Measurements from ENCODE around the gene LHFPL3. TPM values are rescaled to one million over a fixed set of nuclear protein-coding genes. Genes with fewer than 3 reads are reported as not detected.

The LHFPL3 gene
- total RNA-seq, 2 donors from 2014 or later = 0.34 to 0.45 TPM

DNA sequence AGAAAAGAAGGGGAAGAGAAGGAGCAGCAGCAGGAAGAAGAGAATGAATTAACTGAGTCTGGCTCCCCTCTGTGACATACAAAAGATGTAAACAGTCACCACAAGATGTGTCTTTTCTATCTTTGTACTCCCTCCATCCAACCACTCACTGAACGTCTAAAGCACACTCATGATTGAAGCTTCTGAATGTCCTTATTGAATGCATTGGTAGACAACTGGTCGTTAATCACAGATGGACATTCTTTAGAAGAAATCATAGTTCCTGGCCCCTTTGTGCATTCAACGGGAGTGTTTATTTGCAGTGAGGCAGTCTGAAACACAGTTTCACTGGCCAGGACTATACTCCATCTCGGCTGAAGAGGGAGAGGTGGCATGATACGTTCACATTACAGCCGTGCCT, 479.3 kb downstream of the LHFPL3 start:
- DNase-seq = no peak
- no peak for ATAC-seq
- intact Hi-C loops (cut with DNase I, micrococcal nuclease) = no loop called here

DNA sequence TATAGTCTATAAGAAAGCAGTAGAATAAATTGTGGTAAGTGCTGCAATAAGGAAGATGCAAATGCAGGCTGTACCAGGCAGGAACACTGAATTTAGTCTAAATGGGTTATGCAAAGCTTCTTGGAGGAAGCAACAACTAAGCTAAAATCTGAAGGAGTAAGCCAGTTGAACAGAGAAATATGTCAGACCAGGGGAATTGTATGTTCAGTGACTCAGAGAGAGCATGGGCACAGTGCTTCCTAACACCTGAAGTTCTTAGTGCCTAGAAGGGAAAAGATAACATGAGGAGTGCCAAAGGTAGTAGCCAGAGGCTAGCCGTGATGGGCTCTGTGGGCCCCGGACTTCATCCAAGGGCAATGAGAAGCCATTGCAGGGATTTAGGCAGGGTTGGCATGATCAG, 481.5 kb downstream of the LHFPL3 start:
- no peak for DNase-seq
- peak; percentile 19 for ATAC-seq
- intact Hi-C loops (cut with DNase I, micrococcal nuclease) = no loop called here

DNA sequence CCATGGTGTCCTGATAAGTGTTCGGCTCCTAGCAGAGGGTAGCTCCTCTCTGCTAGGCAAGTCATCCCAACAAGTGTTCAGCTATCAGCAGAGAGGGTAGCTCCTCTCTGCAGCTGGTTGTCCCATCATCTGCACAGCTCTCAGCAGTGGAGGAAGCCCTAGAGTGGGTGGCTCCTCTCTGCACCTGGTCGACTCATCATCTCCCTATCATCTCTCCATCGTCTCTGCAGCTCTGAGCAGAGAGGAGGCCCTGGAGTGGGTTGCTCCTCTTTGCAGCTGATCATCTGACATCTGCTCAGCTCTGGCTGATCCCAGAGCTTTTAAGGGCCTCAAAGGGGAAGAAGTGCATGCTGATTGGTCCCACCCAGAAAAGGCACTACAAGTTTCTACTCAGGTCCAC, 485.7 kb downstream of the LHFPL3 start:
- no peak for ATAC-seq
- DNase-seq = no peak
- intact Hi-C loops (cut with DNase I, micrococcal nuclease) = no loop called here

DNA sequence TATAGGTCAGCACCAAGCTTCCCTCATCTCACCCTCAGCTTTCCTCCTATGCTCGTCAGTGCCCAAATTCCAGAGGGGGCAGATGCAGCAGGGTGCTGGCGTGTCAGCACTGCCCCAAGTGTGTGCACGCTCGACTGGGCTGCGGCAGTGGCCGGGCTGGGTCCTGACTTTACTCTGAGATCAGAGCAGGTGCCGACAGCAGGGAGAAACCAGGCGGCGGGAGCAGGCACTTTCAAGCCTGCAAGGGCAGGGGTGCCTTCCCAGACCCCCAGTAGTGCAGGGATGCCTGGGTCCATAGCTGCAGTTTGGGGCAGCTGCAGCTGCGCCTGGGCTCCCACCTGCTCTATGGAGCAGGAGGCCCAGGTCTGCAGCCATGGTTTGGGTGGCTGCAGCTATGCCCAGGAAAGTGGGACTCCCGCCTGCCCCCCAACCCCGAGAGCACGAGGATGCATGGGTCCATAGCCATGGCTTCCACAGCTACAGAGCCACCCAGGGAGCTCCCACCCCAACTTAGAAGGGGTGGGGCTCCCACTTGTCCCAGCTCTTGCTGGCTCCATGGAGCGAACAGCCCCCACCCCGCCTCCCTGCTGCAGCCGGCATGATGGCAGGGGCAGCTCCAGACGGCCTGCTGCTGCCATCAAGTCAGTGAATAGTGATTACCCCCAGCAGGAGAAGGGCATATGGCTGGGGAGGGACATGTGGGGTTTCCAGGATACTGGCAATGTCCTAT, 486.4 kb downstream of the LHFPL3 start:
- ATAC-seq (no peak), DNase-seq (no peak)
- intact Hi-C loops (cut with DNase I, micrococcal nuclease) = no loop called here

DNA sequence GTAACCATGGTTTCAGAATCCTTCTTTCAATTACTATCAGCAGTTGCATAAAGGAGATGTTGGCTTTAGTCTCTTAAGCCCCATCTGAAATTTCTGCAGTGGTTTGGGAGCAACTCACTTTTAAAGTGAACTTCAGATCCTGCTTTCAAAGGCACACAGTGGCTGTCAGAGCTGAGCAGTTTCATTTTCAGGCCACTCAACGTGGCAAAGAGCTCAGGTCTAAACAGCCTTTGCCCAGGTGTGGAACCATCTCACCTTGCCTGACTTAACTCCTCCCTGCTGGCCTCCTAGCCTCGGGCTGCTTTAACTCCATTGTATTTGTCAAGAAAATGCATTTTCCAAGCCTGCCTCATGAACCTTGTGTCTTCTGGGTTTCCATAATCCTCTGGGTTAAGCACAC, 488.1 kb downstream of the LHFPL3 start:
- intact Hi-C loops (cut with DNase I, micrococcal nuclease) = no loop called here
- ATAC-seq (no peak), DNase-seq (no peak)

DNA sequence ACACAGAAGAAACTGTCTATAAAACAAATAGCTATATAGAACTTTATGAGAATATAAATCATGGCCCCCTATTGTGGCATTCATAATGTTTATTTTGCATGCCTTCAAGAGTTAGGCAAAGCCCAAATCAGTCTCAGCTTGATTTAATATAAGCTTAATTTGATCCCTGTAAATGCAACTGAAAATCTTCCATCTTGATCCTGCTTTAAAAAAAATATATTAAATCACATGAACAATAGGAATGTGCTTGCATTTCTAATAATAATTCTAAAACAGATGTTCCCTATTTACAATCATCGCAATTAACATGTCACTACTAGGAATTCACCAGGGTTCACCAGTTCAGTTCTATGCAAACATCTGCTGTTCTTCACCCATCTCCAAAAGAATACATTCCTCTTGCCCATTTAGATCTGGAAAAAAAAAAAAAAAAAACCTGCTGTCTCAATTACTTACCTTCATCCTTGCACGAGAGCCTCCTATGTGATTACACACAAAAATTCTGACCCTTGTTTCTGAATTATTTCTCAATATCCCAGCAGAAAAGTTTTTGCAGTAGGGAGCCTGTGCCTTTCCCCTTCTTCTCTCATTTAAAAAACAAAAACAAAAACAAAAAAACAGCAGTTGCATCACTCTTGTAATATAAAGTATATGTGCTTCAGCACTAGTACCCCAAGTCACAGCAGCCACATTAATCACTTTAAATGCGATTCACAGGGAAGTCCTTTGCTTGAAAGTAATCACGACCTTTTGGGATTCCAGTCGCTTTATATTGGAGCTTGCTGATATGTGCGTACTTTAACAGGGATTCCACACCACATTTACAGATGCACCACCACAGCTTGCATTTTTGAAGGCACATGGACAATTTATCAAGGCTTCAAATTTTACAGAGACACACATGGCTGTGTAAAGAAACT, 490.8 kb downstream of the LHFPL3 start:
- intact Hi-C loops (cut with DNase I, micrococcal nuclease) = no loop called here
- no peak for ATAC-seq
- no peak for DNase-seq

DNA sequence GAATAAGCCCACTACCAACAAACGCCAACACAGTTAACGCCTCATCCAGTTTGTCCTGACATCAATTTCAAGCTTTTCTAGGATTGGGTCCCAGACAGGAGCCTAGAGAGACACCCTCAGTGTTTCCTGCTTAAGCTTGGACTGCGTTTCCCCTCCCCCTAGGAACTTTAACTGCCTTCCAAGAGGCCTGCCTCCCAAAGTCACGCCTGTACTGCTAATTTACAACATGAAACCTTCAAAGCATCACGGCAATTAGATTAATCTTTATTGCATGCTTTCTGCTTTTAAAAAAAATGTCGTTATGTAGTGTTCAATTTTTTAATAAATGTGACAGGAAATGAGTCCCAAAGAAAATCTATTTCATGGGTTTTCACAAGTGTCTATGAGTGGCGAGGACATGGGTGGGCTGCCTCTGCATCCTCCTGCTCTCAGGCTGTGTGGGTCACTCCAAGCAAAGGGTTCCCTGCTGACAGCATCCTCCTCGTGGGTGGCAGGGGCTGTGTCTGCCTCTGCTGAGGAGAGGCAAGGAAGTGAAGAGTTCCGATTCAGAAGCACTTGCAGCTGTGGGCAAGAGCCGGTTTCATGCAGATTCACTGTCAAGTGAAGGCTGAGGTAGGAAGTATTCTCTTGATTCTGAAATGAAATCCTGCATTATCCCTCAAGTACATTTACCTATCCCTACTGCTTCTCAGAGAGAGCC, 492.6 kb downstream of the LHFPL3 start:
- no peak for ATAC-seq
- no peak for DNase-seq
- intact Hi-C loops (cut with DNase I, micrococcal nuclease) = no loop called here

DNA sequence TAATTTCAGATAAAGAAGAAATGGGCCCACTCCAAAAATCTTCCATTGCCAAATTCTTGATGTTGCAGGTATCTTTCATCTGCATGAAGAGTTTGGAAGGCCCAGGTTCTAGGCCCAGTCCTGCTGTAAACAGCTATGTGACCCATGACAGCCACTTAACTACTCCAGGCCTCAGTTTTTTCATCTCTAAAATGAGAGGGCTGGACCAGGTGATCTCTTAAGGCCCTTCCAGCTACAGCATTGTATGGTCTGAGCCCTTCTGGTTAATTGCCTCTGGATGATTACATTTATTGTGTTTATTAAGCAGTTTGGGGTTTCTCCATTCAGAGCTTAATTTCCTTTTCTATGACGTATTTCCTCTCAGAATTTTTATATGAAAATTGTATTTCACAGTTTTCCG, 494.8 kb downstream of the LHFPL3 start:
- intact Hi-C loops (cut with DNase I, micrococcal nuclease) = no loop called here
- ATAC-seq = no peak
- DNase-seq = no peak

DNA sequence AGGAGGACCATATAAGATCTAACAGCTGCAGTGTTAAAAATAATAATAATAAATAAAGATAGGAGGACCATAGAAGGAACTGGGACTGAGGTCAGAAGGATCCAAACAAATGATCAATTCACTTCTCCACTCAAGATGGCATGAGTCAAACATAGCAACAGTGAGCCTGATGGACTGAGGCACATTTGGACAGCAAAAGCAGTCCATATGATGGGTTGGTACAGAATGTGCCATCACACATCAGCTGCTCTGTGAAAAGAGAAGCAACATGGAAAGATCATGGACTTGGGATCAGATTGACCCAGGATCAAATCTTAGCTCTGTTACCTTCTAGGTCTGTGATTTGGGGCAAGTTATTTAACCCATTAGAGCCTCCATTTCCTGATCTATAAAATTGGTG, 496.7 kb downstream of the LHFPL3 start:
- intact Hi-C loops (cut with DNase I, micrococcal nuclease) = no loop called here
- ATAC-seq (no peak), DNase-seq (no peak)

DNA sequence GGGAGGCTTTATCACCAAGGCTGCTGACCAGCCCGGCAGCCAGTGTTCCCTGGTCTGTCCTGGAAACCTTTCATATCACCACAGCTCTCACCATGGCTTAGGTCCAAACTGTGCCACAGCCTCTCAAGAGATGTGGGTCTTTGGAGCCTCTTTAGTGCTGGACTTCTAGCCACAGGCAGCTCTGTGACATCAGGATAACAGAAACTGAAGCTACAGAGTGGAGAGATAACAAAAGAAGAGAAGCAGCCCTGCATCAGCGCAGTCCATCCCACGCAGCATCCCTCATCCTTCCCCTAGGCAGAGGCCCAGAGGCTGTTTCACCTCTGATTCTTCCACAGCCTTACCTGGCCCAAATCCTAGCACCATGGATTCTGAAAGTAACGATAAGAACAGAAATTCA, 497.7 kb downstream of the LHFPL3 start:
- intact Hi-C loops (cut with DNase I, micrococcal nuclease) = no loop called here
- no peak for DNase-seq
- ATAC-seq = no peak

DNA sequence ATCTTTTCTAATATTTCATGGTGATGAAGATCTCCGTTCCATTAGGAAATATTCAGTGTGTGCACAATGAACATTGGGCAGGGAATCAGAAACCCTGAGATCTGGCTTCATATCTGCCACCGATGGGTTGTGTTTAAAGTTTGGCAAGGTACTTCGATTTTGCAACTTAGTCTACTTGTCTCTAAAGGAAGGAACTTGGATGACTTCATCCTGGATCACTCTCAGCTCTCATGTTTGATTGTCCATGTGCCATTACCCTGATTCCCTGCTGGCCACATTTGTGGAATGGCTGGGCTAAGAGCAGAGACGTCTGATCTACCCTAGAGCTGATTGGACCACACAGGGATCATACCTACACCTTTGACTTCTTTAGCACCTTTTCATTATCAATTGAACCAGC, 508.6 kb downstream of the LHFPL3 start:
- DNase-seq (no peak), ATAC-seq (no peak)
- intact Hi-C loops (cut with DNase I, micrococcal nuclease) = no loop called here

DNA sequence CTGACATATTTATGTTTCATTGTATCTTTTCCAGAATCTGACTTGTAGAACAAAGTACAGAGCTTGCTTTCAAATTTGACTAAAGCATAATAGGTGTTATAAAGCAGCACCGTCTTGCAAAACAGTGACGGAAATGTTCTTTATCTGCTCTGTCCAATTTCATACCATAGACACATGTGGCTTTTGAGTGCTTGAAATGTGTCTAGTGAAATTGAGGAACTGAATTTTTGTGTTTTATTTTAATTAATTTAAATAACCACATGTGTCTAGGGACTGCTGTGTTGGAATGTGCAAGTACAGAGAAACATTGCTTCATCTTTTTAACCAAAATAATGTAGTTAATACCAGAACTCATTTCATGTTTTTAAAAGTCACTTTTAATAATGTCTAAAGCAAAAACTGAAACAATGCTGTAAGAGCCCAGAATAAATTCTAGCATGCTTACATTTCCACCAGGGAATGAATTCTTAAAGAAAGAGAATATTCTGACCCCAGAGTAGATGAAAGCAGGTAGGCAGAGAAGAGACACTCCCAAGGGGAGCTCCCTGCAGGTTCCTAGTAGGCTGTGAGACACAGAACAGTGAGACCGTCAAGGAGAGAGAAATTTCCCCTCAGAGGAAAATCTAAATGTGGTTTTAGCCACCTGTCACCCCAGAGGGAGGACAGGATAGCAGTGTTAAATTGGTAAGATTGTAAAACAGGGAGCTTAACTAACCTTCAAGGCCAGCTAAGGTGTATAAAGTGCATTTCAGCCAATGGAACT, 510.3 kb downstream of the LHFPL3 start:
- intact Hi-C loops (cut with DNase I, micrococcal nuclease) = no loop called here
- DNase-seq = no peak
- ATAC-seq = no peak

DNA sequence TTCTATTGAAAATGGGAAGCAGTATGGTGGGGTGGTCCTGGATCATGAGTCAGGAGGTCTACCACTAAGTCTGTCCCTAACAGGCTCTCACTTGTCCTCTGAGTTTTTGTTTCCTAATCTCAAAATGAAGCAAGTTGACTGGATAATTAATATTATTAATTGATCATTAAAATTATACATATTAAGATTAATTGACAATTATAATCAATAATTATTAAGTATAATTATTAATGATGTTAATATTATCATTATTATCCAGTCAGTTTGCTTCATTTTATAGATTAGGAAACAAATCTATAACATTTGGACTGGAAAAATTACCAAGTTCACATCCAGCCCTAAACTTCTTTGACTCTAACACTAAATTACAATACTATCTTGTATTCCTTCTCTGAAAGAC, 511.4 kb downstream of the LHFPL3 start:
- no peak for ATAC-seq
- intact Hi-C loops (cut with DNase I, micrococcal nuclease) = no loop called here
- no peak for DNase-seq

DNA sequence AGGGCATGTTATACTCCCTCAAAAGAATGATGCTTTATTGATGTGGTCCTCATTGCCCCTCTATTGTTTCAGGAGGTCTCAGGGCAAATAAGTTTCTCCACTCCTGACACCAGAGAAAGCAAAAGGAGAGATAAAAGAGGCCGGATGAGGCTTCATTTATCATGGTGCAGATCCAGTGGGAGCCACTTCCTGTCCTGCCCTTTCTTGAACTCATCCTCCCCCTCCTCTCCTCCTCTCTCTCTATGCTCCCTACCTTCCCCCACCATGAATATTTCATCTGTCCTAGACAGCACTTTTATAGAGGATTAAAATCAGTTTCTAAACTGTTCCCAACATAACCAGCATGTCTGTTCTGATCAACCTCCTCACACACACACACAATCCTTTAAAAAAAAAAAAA, 513.4 kb downstream of the LHFPL3 start:
- intact Hi-C loops (cut with DNase I, micrococcal nuclease) = no loop called here
- ATAC-seq = no peak
- DNase-seq = no peak

DNA sequence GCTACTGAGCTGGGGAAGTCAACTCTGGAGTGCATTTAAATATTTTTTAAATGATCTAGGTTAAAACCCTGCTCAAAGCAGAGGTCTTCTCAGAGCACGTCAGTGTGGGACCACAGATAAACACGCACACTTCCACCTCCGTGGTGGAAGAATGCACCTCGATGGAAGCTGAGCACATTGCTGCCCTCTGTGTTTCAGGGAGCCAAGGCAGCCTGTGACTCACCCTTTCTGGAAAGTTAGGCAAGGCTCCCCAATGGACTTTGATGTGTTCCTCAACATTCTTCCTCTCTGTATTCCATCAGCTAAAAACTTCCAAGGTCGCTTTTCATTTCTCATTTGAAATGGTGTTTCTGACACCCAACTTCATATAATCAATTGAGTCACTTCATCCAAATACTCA, 514.8 kb downstream of the LHFPL3 start:
- intact Hi-C loops (cut with DNase I, micrococcal nuclease) = no loop called here
- DNase-seq (no peak), ATAC-seq (no peak)

DNA sequence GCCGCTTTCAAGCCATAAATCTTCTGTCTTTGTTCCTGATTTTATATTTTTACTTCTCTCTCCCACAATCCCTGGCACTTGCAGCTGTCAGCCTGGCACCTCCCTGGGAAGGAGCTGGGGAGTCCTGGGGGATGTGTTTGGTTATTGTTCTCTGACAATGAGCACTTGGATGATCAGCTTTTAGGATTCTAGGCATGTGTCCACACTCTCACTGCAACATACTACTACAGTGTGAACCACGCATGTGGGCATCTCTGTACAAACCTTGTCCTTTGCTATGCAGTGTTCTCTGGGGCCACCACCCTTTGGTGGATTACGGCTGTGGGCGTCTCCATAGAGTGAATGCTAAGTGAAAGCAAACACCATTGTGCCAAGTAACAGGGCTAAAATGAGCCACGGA, 517.2 kb downstream of the LHFPL3 start:
- DNase-seq = no peak
- no peak for ATAC-seq
- intact Hi-C loops (cut with DNase I, micrococcal nuclease) = no loop called here

DNA sequence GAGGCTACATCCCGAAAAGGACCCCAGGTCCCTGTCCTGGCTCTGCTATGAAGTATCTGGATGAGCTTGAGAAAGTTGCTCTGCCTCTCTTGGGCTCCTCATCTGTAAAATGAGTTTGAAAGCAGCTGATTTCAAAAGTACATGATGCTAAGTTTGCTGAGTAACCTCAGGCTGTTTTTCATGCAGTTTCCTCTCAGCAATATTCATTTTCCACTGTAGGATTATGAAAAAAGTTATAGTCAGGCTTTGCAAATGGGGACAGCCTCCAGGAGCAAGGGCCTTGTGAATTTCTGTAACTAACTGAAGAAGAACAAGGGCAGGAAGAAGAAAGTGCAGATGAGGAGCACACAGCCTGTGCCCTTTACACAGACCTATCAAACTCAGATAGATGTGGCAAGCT, 518.3 kb downstream of the LHFPL3 start:
- ATAC-seq (no peak), DNase-seq (no peak)
- intact Hi-C loops (cut with DNase I, micrococcal nuclease) = no loop called here

DNA sequence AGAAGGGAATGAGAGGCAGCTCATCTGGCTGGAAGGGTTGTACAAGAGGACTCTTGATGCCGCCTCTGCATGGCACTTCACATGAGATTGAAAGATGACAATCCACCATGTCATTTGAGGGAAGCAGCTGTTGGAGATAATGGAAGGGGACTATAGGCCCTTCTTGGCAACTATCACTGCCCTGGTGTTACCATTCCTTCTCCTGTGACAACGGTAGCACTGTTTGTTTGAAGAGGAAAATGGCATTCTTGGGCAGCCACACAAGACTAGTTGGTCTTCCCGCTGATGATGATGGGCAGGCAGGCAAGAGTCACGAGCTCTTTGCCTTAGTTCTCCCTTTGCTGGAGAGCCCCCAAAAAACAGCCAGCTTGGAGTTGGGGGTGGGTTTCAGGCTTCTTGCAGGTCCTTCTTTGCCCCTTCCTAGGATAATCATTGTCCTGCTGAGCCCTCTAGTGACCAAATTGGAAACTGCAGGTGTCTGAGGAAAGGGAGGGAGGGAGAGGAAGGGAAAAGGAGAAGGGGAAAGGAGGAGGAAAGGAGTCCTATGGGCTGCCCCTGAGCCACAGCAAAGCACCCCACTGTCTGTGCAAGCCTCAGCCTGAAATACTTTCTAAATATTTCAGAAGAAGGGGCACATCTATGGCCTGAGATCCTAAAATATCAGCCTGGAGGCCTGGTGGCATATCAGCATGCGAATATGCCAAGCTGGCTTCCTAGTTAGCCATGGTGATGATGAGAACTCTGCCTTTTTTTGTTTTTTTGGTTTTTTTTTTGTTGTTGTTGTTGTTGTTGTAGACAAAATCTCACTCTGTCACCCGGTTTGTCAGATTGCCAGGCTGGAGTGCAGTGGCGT, 520.0 kb downstream of the LHFPL3 start:
- intact Hi-C loops (cut with DNase I, micrococcal nuclease) = no loop called here
- DNase-seq (peak in 1 of 2 donors; percentile 45), ATAC-seq (peak; percentile 59)
